Colonic mucosa (tissue), 4 donors: Measurements from ENCODE around the gene FGD5. TPM values are rescaled to one million over a fixed set of nuclear protein-coding genes. Genes with fewer than 3 reads are reported as not detected.

Experiments used
- DNase-seq: peaks from one replicate; pipeline ENCODE4 v3.0.0-alpha.2; 2020
- H3K27ac ChIP-seq: fragments of 200-600 bp; one replicate; pipeline ENCODE4 v1.8.0; 2021
- H3K27me3 ChIP-seq: fragments of 200-600 bp; one replicate; pipeline ENCODE4 v1.8.0; 2021
- H3K36me3 ChIP-seq: fragments of 200-600 bp; one replicate; pipeline ENCODE4 v1.8.0; 2021
- H3K4me1 ChIP-seq: fragments of 200-600 bp; one replicate; pipeline ENCODE4 v1.8.0; 2021; ENCODE audit warnings: mild to moderate bottlenecking
- H3K4me3 ChIP-seq: fragments of 200-600 bp; one replicate; pipeline ENCODE4 v1.8.0; 2021
- H3K9ac ChIP-seq, 2 donors: one replicate each; pipeline ENCODE4 v1.7.0; 2013; ENCODE audit warnings: control low read depth in 2 of 2, low read depth in 2 of 2, low read length in 2 of 2
- H3K9me3 ChIP-seq: fragments of 200-600 bp; one replicate; pipeline ENCODE4 v1.8.0; 2021
- CTCF ChIP-seq: fragments of 200-600 bp; IDR thresholded peaks from one replicate; pipeline ENCODE4 v1.8.0; 2022; ENCODE audit warnings: antibody characterized with exemption, mild to moderate bottlenecking
- intact Hi-C: fragments of 100-400 bp; cut with DNase I; formaldehyde crosslinking; loops from one replicate; pipeline ENCODE4 v1.14.1; 2022
- total RNA-seq, 2 donors: library from RNA; stranded (reverse); fragmentation: NEBNext Ultra II Directional in 1 of 2; extraction: Animal tissue kit (Norgen Biotek cat#: 25700) in 1 of 2; gene quantifications; one replicate each; pipeline ENCODE4 v1.2.1, GENCODE V29; 2021
- donor health status: healthy.
- donor health status: DM: no; HTN: no; CAD: no.
- donor health status: DM: no; HTN: no; CAD: no.

Gene FGD5
- total RNA-seq, 2 donors from 2014 or later: 4.4 to 8.7 TPM

GRCh38 chr3:14880447-14881106, 61.8 kb downstream of the FGD5 start:
- no peaks in the 10 kb centered on the region for H3K36me3 ChIP-seq
- intact Hi-C loops: no loop called here
- no peak overlapping the region for H3K4me3 ChIP-seq
- TF ChIP-seq CTCF: no peak
- no peak for DNase-seq
- H3K27me3 ChIP-seq: no peaks in the 10 kb centered on the region
- peaks cover 20% of the 10 kb centered on the region for H3K4me1 ChIP-seq
- no peak overlapping the region for H3K27ac ChIP-seq
- H3K9ac ChIP-seq: no peak overlapping the region
- no peaks in the 10 kb centered on the region for H3K9me3 ChIP-seq

- TF ChIP-seq CTCF: no peak
- Histone ChIP-seq H3K36me3 (no peaks in the 10 kb centered on the region), H3K27me3 (no peaks in the 10 kb centered on the region), H3K9ac (no peak overlapping the region), H3K9me3 (no peaks in the 10 kb centered on the region), H3K27ac (no peak overlapping the region), H3K4me3 (no peak overlapping the region), H3K4me1 (peaks cover 7% of the 10 kb centered on the region)
- intact Hi-C loops: no loop called here
- no peak for DNase-seq
Measured at GRCh38 chr3:14883226-14883625, 64.5 kb downstream of the FGD5 start.

- H3K9ac ChIP-seq: no peak overlapping the region
- no peaks in the 10 kb centered on the region for H3K9me3 ChIP-seq
- intact Hi-C loops: no loop called here
- no peak for DNase-seq
- no peak overlapping the region for H3K4me3 ChIP-seq
- no peak overlapping the region for H3K27ac ChIP-seq
- no peaks in the 10 kb centered on the region for H3K27me3 ChIP-seq
- no peaks in the 10 kb centered on the region for H3K4me1 ChIP-seq
- no peaks in the 10 kb centered on the region for H3K36me3 ChIP-seq
- TF ChIP-seq CTCF: no peak
Measured at GRCh38 chr3:14884665-14885064, 65.9 kb downstream of the FGD5 start.

- no peak overlapping the region for H3K9ac ChIP-seq
- no peaks in the 10 kb centered on the region for H3K9me3 ChIP-seq
- DNase-seq: no peak
- H3K4me1 ChIP-seq: no peaks in the 10 kb centered on the region
- H3K27ac ChIP-seq: no peak overlapping the region
- H3K36me3 ChIP-seq: no peaks in the 10 kb centered on the region
- intact Hi-C loops: no loop called here
- no peak for TF ChIP-seq CTCF
- H3K4me3 ChIP-seq: no peak overlapping the region
- no peaks in the 10 kb centered on the region for H3K27me3 ChIP-seq
Measured at GRCh38 chr3:14885307-14885706, 66.5 kb downstream of the FGD5 start.

GRCh38 chr3:14886101-14886500, 67.3 kb downstream of the FGD5 start:
- intact Hi-C loops: no loop called here
- Histone ChIP-seq H3K4me3 (no peak overlapping the region), H3K9ac (no peak overlapping the region), H3K27me3 (no peaks in the 10 kb centered on the region), H3K4me1 (no peaks in the 10 kb centered on the region), H3K9me3 (no peaks in the 10 kb centered on the region), H3K27ac (no peak overlapping the region), H3K36me3 (no peaks in the 10 kb centered on the region)
- DNase-seq: no peak
- TF ChIP-seq CTCF: no peak
